ENCODE measurements around the gene RESF1.

DNA sequence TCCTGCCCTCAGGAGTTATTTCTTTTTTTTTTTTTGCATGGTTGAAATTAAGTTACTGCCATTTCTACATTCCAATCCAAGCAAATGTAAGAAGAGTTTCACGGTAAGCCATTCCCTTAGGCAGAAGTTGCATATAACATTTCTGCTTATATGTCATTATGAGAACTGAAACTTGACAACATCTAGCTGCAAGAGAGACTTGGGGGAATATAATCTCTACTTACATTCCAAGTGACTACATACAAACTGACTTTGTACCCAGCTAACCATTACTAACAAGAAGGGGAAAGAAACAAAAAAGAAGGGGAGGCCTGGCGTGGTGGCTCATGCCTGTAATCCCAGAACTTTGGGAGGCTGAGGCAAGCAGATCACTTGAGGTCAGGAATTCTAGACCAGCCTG, 7.3 kb upstream of the RESF1 start:
- TF ChIP-seq CTCF (IDR thresholded peaks at IDR 0.05; ENCODE audit: low read length) (no peak), EZH2 (IDR thresholded peaks at IDR 0.05; ENCODE audit: borderline replicate concordance, low read length) (no peak)
